GM10248 (cell line): ENCODE data around the gene C4BPB.
"Not testable (repeated sequence)": the region's sequence is repeated elsewhere in the genome, so short reads cannot be mapped to it uniquely, and the experiment has no call there.

Experiments
- CTCF ChIA-PET: fragments of 300-600 bp; sonication (Branson Sonifier 250); formaldehyde crosslinking; extraction: SDS; loops from one replicate; lab custom pipeline; 2021; ENCODE audit warnings: antibody characterized with exemption; lab: Yijun Ruan, JAX
- POLR2A ChIA-PET: fragments of 350-650 bp; sonication (Branson Sonifier 250); formaldehyde crosslinking; extraction: SDS; loops from one replicate; lab custom pipeline; 2020; ENCODE audit warnings: antibody characterized with exemption; lab: Yijun Ruan, JAX
- DNase-seq: peaks from one replicate; pipeline ENCODE4 v3.0.0; 2012; ENCODE audit errors: extremely low spot score
- TF ChIP-seq, protein P1 (sequence below): IDR thresholded peaks from 2 replicates; pipeline ENCODE4 v1.5.1; 2012; ENCODE audit warnings: mild to moderate bottlenecking, low read depth; ENCODE audit errors: extremely low read depth, missing control alignments, control extremely low read depth

The C4BPB gene, protein sequence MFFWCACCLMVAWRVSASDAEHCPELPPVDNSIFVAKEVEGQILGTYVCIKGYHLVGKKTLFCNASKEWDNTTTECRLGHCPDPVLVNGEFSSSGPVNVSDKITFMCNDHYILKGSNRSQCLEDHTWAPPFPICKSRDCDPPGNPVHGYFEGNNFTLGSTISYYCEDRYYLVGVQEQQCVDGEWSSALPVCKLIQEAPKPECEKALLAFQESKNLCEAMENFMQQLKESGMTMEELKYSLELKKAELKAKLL

DNA sequence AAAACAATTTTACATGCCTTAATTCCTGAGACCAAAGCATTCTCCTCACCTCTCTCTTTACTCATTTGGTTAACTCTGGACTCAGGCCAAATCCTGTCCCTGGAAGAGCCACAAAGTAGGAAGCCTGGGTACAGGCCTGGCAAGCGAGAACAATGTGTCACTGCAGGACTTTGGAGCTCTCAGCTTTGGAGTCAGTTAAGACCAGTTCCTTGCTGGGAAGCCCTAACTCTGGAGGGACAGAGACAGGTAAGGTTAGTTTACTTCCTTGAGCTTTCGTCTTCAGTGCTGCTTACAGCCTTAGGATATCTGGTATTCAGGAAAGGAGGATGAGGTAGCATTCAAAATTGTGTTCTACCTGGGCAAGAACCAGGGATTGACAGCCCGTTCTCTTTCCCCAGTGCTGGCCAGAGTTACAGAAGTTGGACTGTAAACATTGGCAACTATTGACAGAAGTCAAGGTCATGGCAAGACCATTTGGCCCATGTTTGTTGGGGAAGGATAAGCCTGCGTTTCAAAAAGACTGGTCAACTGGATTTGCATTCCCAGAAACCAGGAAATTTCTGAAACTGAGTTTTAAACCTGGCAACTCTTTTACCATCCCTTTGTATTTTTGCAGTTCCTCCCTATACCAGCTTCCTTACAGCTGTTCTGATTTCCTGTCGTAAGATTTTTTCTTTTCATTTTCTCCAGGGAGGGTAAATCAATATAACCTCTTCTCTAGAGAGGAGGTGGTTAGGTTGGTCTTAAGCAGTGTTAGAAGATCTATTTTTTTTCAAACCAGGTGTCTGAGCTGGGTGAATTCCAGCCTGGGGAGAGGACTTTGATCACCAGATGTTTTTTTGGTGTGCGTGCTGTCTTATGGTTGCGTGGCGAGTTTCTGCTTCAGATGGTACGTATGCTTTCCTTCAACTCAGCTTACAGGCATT lies at the start of gene C4BPB:
TSS of gene C4BPB (plus strand) at position 160 of the 926 bp plus-strand sequence. CDS start at position 832, 672 bp downstream.
- TF ChIP-seq, protein P1, sequence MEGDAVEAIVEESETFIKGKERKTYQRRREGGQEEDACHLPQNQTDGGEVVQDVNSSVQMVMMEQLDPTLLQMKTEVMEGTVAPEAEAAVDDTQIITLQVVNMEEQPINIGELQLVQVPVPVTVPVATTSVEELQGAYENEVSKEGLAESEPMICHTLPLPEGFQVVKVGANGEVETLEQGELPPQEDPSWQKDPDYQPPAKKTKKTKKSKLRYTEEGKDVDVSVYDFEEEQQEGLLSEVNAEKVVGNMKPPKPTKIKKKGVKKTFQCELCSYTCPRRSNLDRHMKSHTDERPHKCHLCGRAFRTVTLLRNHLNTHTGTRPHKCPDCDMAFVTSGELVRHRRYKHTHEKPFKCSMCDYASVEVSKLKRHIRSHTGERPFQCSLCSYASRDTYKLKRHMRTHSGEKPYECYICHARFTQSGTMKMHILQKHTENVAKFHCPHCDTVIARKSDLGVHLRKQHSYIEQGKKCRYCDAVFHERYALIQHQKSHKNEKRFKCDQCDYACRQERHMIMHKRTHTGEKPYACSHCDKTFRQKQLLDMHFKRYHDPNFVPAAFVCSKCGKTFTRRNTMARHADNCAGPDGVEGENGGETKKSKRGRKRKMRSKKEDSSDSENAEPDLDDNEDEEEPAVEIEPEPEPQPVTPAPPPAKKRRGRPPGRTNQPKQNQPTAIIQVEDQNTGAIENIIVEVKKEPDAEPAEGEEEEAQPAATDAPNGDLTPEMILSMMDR = no peak
- DNase-seq = no peak
- ChIA-PET CTCF (interaction anchor here (0.6 to 2.9 kb wide), 7 partner anchors 9 to 410 kb away, joined by 3 to 12 read pairs (median 3); no protein-coding TSS in a partner anchor), POLR2A (no interaction called here)

DNA sequence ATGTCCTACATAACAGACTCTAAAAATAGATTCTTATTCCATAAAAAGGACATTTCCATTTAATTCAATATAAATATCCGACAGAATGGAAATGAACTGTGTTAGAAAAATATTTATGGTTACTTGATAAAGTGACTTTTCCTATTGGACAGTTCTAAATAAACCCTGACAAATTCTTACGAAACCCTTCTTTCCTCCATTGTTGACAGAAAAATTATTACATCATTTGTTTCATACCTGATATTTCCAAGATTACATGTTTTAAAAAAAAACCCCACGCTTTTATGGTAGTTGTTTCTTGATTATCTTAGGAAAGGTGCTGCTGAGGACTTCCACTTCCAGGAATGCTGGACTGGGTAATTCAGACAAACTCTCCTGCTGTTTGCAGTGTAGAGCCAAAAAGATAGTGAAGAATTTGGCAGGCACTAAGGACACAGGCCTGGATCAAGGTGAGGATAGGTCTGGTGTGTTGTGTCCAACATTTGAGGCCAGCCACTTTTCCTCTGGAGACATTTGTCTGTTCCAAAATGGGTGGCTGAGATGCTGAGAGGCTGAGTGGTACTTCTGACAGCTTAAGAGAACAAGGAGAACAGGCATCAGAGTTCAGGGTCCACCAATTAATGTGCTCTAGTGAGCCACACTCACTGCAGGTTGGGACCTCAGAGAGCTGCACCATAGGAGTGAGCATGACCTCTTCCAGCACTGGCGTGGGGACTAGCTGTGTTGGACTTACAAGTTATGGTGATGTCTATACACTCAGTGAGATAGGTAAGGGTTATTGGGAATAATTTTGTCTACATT lies 49.1 kb upstream of the C4BPB start:
- DNase-seq = no peak
- CTCF ChIA-PET = interaction anchor here (0.8 to 2.1 kb wide), 3 partner anchors 10 to 104 kb away, joined by 3 to 12 read pairs (median 3); no protein-coding TSS in a partner anchor
- TF ChIP-seq, protein P1 = no peak

DNA sequence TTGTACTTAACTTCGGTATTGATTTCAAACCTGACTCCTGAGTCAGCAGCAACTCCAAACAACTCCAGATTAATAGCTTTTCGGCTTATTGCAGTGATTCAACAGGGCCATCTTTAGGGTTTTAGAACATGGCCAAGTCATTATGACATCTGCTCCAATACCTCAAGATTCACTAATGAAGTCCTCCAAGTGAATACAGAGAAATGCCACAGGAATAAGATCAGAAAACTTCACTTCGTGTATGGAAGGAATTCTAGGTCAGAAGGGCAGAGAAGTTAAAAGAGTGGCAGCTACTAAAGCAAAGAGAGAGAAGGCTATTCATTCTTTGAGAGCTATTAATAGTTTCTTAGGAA lies 48.5 kb upstream of the C4BPB start:
- TF ChIP-seq, protein P1 = no peak
- ChIA-PET POLR2A (no interaction called here), CTCF (interaction anchor here (0.8 to 2.1 kb wide), 3 partner anchors 9 to 105 kb away, joined by 3 to 12 read pairs (median 3); no protein-coding TSS in a partner anchor)
- no peak for DNase-seq

More for the DNA sequence above, 49.1 kb upstream of the C4BPB start:
- POLR2A ChIA-PET = no interaction called here

DNA sequence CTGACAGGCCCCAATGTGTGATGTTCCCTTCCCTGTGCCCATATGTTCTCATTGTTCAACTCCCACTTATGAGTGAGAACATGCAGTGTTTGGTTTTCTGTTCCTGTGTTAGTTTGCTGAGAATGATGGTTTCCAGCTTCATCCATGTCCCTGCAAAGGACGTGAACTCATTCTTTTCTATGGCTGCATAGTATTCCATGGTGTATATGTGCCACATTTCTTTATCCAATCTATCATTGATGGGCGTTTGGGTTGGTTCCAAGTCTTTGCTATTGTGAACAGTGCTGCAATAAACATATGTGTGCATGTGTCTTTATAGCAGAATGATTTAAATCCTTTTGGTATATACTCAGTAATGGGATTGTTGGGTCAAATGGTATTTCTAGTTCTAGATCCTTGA lies 47.3 kb upstream of the C4BPB start:
- CTCF ChIA-PET = interaction anchor here (1.4 kb wide), 1 partner anchor 59 kb away, joined by 6 read pairs; no protein-coding TSS in a partner anchor
- POLR2A ChIA-PET, DNase-seq: not testable (repeated sequence)

DNA sequence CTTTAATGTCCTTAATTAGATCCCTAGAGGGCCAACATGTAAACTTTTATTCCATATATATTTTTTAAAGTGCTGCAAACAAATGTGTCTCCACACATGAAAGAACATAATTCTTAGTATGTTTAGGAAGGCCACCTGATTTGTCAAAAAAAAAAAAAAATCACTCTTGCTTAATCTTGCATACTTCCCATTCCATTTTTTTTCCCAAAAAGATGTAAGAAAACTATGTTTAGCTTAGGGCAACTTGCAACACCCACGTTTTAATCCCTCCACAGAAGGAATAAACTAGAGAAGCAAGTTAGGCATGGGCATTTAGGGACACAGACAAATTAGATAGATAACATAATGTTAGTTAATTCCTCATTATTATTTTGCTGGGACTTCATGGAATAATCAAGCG lies 43.2 kb upstream of the C4BPB start:
- POLR2A ChIA-PET = no interaction called here
- DNase-seq = no peak
- TF ChIP-seq, protein P1 = no peak
- CTCF ChIA-PET = interaction anchor here (0.9 to 1.5 kb wide), 3 partner anchors 12 to 64 kb away, joined by 3 read pairs; no protein-coding TSS in a partner anchor

DNA sequence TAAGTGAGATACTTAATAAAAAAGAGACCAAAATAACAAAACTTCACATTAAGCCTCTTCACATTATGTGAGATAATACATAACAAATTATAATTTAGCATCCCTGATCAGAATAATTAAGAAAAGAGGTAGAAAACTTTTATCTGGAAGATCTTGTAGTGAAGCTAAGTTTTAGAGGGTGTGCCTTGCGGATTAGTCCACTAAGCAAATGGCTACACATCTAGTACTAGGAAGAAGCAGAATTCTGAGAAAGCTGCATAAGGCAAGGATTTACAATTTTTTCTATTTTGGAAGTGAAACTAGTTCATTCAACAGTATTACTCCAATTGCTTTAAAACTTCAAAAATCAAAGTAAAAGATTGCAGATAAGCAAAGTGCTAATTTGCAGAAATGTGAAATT lies 41.2 kb upstream of the C4BPB start:
- POLR2A ChIA-PET = no interaction called here
- DNase-seq = no peak
- CTCF ChIA-PET = interaction anchor here (1.3 to 5.1 kb wide), 5 partner anchors 14 to 65 kb away, joined by 3 to 29 read pairs (median 6); partner anchors contain the start of gene C1orf116
- TF ChIP-seq, protein P1 = no peak
